ENCODE measurements around the gene MPC2. TPM values are rescaled to one million over a fixed set of nuclear protein-coding genes. Genes with fewer than 3 reads are reported as not detected.

MPC2 gene
- total RNA-seq, 4 donors from 2014 or later: 18.7 to 39.1 (median 33.2) TPM

GRCh38 chr1:167949785-167950184, 12.9 kb upstream of the MPC2 start:
- ATAC-seq (ENCODE audit: low FRiP score) (no peak), DNase-seq (ENCODE audit: low spot score) (no peak)
- TF ChIP-seq CTCF (IDR thresholded peaks at IDR 0.05): no peak

GRCh38 chr1:167947733-167948132, 10.9 kb upstream of the MPC2 start:
- no peak for ATAC-seq (ENCODE audit: low FRiP score)
- no peak for DNase-seq (ENCODE audit: low spot score)
- TF ChIP-seq CTCF (IDR thresholded peaks at IDR 0.05): no peak

GRCh38 chr1:167943541-167943940, 6.7 kb upstream of the MPC2 start:
- TF ChIP-seq CTCF (IDR thresholded peaks at IDR 0.05): no peak
- no peak for ATAC-seq (ENCODE audit: low FRiP score)

GRCh38 chr1:167940264-167940663, 3.4 kb upstream of the MPC2 start:
- TF ChIP-seq CTCF (IDR thresholded peaks at IDR 0.05): no peak
- ATAC-seq (ENCODE audit: low FRiP score) (no peak), DNase-seq (ENCODE audit: low spot score) (no peak)

More at GRCh38 chr1:167943541-167943940, 6.7 kb upstream of the MPC2 start:
- DNase-seq (ENCODE audit: low spot score): no peak

GRCh38 chr1:167938080-167938636, 1.3 kb upstream of the MPC2 start:
- no peak for TF ChIP-seq CTCF (IDR thresholded peaks at IDR 0.05)
- no peak for DNase-seq (ENCODE audit: low spot score)
- no peak for ATAC-seq (ENCODE audit: low FRiP score)

- ATAC-seq (ENCODE audit: low FRiP score) (no peak), DNase-seq (ENCODE audit: low spot score) (no peak)
- no peak for TF ChIP-seq CTCF (IDR thresholded peaks at IDR 0.05)
Observed at GRCh38 chr1:167937709-167938010, 788 bp upstream of the MPC2 start.

- DNase-seq (ENCODE audit: low spot score) (peak; percentile 94), ATAC-seq (ENCODE audit: low FRiP score) (peak; percentile 95)
- no peak for TF ChIP-seq CTCF (IDR thresholded peaks at IDR 0.05)
Observed at GRCh38 chr1:167936068-167936929, 573 bp downstream of the MPC2 start, which contains the start of gene DCAF6. TSS of gene DCAF6 (plus strand) at chr1:167936683. CDS start at chr1:167936912, 229 bp downstream.
